NCI-H2196 (cell line): ENCODE results near the gene KLHL1.

Experiments
- DNase-seq: peaks from one replicate; lab custom pipeline; 2025; ENCODE audit not compliant: unreplicated experiment; lab: John Stamatoyannopoulos, UW

The KLHL1 gene

GRCh38 chr13:70022646-70023045 is 85.6 kb downstream of the KLHL1 start:
- no peak for DNase-seq

GRCh38 chr13:70016116-70016515 is 92.1 kb downstream of the KLHL1 start:
- DNase-seq: no peak

GRCh38 chr13:70014337-70014736 is 93.9 kb downstream of the KLHL1 start:
- no peak for DNase-seq

- no peak for DNase-seq
These were observed 108.4 kb downstream of the KLHL1 start for GRCh38 chr13:69999875-70000274.

GRCh38 chr13:69997061-69997460 is 111.2 kb downstream of the KLHL1 start:
- no peak for DNase-seq

GRCh38 chr13:69980799-69981198 is 127.5 kb downstream of the KLHL1 start:
- no peak for DNase-seq

GRCh38 chr13:69975496-69975895 is 132.8 kb downstream of the KLHL1 start:
- no peak for DNase-seq

- DNase-seq: no peak
These were observed 137.7 kb downstream of the KLHL1 start for GRCh38 chr13:69970520-69970919.

- no peak for DNase-seq
These were observed 149.2 kb downstream of the KLHL1 start for GRCh38 chr13:69959046-69959445.

GRCh38 chr13:69956839-69957238 is 151.4 kb downstream of the KLHL1 start:
- DNase-seq: no peak

- DNase-seq: no peak
These were observed 151.9 kb downstream of the KLHL1 start for GRCh38 chr13:69956349-69956748.

GRCh38 chr13:69955271-69955670 is 153.0 kb downstream of the KLHL1 start:
- DNase-seq: no peak

GRCh38 chr13:69951412-69951811 is 156.8 kb downstream of the KLHL1 start:
- no peak for DNase-seq

- DNase-seq: no peak
These were observed 158.1 kb downstream of the KLHL1 start for GRCh38 chr13:69950160-69950559.

GRCh38 chr13:69948016-69948415 is 160.2 kb downstream of the KLHL1 start:
- DNase-seq: no peak

GRCh38 chr13:69947582-69947981 is 160.7 kb downstream of the KLHL1 start:
- no peak for DNase-seq

GRCh38 chr13:69946511-69946910 is 161.7 kb downstream of the KLHL1 start:
- DNase-seq: no peak

GRCh38 chr13:69935043-69935442 is 173.2 kb downstream of the KLHL1 start:
- no peak for DNase-seq

- no peak for DNase-seq
These were observed 180.0 kb downstream of the KLHL1 start for GRCh38 chr13:69928262-69928661.

- no peak for DNase-seq
These were observed 187.1 kb downstream of the KLHL1 start for GRCh38 chr13:69921156-69921555.

- DNase-seq: no peak
These were observed 195.6 kb downstream of the KLHL1 start for GRCh38 chr13:69912630-69913029.

- DNase-seq: no peak
These were observed 197.5 kb downstream of the KLHL1 start for GRCh38 chr13:69910800-69911199.

GRCh38 chr13:69904784-69905183 is 203.5 kb downstream of the KLHL1 start:
- DNase-seq: no peak

- no peak for DNase-seq
These were observed 205.2 kb downstream of the KLHL1 start for GRCh38 chr13:69903081-69903480.
